Testis (tissue), 3 donors: ENCODE data around the gene PAK5. TPM values are rescaled to one million over a fixed set of nuclear protein-coding genes. Genes with fewer than 3 reads are reported as not detected.

Source experiments
- DNase-seq: peaks from one replicate; pipeline ENCODE4 v3.0.0-alpha.2; 2019
- H3K27ac ChIP-seq, 2 donors: fragments of 200-600 bp; sonication (generic); one replicate each; pipeline ENCODE4 v1.5.1; 2019
- H3K27me3 ChIP-seq: fragments of 200-600 bp; sonication (generic); one replicate; pipeline ENCODE4 v1.5.1; 2019
- H3K36me3 ChIP-seq: fragments of 200-600 bp; sonication (generic); one replicate; pipeline ENCODE4 v1.5.1; 2017; ENCODE audit warnings: low read depth; ENCODE audit errors: missing control alignments
- H3K4me1 ChIP-seq: fragments of 200-600 bp; sonication (generic); one replicate; pipeline ENCODE4 v1.5.1; 2019
- H3K4me3 ChIP-seq, 2 donors: fragments of 200-600 bp; sonication (generic); one replicate each; pipeline ENCODE4 v1.5.1; 2017 to 2019
- H3K9me3 ChIP-seq: fragments of 200-600 bp; sonication (generic); one replicate; pipeline ENCODE4 v1.5.1; 2017
- POLR2A ChIP-seq: fragments of 450-650 bp; IDR thresholded peaks from one replicate; pipeline ENCODE4 v1.6.1; 2017; ENCODE audit warnings: antibody characterized with exemption, mild to moderate bottlenecking, moderate library complexity
- WGBS, 2 donors: methylation state at CpG; one replicate each; pipeline ENCODE4 v1.1.5; 2018; 5-methylcytosine and 5-hydroxymethylcytosine counted together
- intact Hi-C: fragments of 100-400 bp; cut with DNase I; formaldehyde crosslinking; loops from one replicate; pipeline ENCODE4 v1.15.1; 2023; ENCODE audit warnings: low total_unique reads
- polyA plus RNA-seq: library from polyadenylated mRNA; stranded (reverse); fragments of 350-450 nt; fragmentation: Illumina TruSeq; extraction: RNeasy Lipid Tissue Mini Kit (QIAGEN cat#74804); gene quantifications from one replicate; pipeline ENCODE4 v1.2.3, GENCODE V29; 2014; ENCODE audit warnings: low read depth, low replicate concordance; ENCODE audit not compliant: insufficient read depth
- total RNA-seq, 2 donors: library from RNA; depleted of rRNA; stranded (reverse); fragments of >200 nt; gene quantifications; one replicate each; pipeline ENCODE4 v1.2.3, GENCODE V29; 2016
- TF ChIP-seq, protein P1 (sequence below), 3 experiments: fragments of 450-650 bp in 2 of 3; fragments of 200-600 bp in 1 of 3; sonication (generic) in 1 of 3; IDR thresholded peaks; one replicate each; pipeline ENCODE4 v1.5.1; 2016 to 2019; ENCODE audit warnings: antibody characterized with exemption in 3 of 3, mild to moderate bottlenecking in 2 of 3, moderate library complexity in 1 of 3

Gene PAK5
- total and polyA plus RNA-seq, 3 donors from 2014 or later: 0.21 to 0.87 (median 0.31) TPM

DNA sequence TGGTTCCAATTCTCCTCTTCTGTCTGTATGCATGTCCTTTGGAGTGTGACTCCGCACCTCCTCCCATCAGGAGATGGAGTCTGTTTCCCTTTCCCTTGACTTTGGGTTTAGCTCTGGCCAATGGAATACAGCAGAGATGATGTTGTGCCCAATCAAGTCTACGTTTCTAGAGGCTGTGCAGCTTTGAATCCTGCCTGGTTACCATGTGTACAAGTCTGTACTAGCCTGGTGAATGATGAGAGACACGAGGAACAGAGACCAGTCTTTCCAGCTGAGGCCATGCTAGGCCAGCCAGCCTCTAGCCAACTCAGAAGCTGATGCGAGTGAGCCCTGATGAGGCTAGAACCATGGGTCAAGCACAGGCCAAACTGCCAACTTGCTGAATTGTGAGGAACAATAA is 241.3 kb downstream of the PAK5 start:
- Histone ChIP-seq H3K27ac (no peak overlapping the region), H3K36me3 (no peaks in the 10 kb centered on the region), H3K27me3 (no peaks in the 10 kb centered on the region), H3K4me3 (no peak overlapping the region), H3K4me1 (no peaks in the 10 kb centered on the region), H3K9me3 (no peaks in the 10 kb centered on the region)
- 81 to 83% methylated on average over 4 of the region's 4 CpGs for WGBS, 2 donors
- DNase-seq: no peak
- no peak for TF ChIP-seq POLR2A
- TF ChIP-seq, protein P1, sequence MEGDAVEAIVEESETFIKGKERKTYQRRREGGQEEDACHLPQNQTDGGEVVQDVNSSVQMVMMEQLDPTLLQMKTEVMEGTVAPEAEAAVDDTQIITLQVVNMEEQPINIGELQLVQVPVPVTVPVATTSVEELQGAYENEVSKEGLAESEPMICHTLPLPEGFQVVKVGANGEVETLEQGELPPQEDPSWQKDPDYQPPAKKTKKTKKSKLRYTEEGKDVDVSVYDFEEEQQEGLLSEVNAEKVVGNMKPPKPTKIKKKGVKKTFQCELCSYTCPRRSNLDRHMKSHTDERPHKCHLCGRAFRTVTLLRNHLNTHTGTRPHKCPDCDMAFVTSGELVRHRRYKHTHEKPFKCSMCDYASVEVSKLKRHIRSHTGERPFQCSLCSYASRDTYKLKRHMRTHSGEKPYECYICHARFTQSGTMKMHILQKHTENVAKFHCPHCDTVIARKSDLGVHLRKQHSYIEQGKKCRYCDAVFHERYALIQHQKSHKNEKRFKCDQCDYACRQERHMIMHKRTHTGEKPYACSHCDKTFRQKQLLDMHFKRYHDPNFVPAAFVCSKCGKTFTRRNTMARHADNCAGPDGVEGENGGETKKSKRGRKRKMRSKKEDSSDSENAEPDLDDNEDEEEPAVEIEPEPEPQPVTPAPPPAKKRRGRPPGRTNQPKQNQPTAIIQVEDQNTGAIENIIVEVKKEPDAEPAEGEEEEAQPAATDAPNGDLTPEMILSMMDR (IDR thresholded peaks at IDR 0.05): no peak
- intact Hi-C loops: no loop called here

DNA sequence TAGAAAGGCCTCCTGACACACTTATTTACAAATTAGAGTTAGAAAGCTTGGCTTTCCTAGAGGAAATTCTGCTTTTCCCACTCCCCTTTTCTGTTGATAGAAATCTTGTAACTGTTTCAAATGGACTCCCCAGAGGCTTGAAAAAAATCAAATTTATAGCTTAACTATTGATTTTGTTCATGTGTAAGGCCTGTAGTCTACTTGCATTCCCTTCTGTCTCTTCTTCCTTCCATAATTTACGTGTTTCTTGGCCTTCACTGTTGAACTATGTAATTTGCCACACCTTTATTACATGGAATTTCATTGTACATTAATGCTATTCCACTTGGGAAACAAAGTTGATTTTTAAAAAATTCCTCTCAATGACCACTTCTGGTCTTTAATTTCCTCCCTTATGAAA is 243.1 kb downstream of the PAK5 start:
- Histone ChIP-seq H3K9me3 (no peaks in the 10 kb centered on the region), H3K27ac (no peak overlapping the region), H3K4me3 (no peak overlapping the region), H3K36me3 (no peaks in the 10 kb centered on the region), H3K4me1 (no peaks in the 10 kb centered on the region), H3K27me3 (no peaks in the 10 kb centered on the region)
- WGBS, 2 donors: 81 to 93% methylated on average over 1 of the region's 1 CpG
- intact Hi-C loops: no loop called here
- DNase-seq: no peak
- TF ChIP-seq POLR2A: no peak
- TF ChIP-seq, protein P1 (IDR thresholded peaks at IDR 0.05): no peak

DNA sequence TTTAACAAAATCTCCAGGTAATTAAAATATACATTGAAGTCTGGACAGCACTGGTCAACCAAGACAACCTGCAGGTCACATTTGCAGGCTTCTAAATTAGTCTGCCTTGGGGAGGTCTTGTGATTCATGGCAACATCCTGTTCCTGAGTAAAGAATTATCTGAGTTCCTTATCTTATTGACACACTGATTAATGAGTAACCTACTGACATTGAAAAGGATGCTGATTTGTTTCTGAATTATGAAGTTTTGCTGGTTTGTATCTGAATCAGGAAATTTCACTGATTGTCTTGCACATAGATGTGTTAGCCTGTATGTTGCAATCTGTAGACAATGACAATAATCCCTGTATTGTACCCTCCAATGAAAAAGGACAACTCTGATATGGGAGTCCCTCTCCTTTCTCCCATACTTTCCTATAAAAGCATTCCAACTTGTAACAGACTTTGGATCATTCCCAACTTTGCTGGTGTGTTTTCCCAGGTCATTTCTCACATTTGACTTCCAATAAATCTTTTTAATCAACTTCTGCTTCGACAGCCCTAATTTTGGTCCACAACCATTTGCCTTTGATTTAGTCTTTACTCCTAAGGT is 244.5 kb downstream of the PAK5 start:
- Histone ChIP-seq H3K27ac (no peak overlapping the region), H3K4me3 (no peak overlapping the region), H3K27me3 (no peaks in the 10 kb centered on the region), H3K36me3 (no peaks in the 10 kb centered on the region), H3K9me3 (no peaks in the 10 kb centered on the region), H3K4me1 (no peaks in the 10 kb centered on the region)
- no peak for DNase-seq
- intact Hi-C loops: no loop called here
- TF ChIP-seq, protein P1 (IDR thresholded peaks at IDR 0.05): no peak
- no peak for TF ChIP-seq POLR2A
- 39 to 67% methylated on average over 1 of the region's 1 CpG for WGBS, 2 donors

DNA sequence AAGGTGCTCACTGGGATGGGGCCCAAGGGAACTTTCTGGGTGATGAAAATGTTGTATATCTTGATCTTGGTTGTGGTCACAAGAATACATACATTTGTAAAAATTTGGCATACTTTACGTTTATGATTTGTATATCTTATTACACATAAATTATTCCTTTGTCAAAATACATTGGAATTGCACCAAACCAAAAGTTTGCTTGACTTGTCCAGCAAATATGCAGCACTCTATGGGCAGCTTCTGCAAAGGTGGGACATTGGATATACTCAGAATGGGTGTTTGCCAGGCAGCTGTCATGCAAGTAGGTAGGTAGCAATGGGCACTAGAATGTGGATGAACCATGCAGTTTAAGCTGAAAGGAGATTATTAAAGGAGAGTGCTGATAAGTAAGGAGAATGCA is 246.5 kb downstream of the PAK5 start:
- Histone ChIP-seq H3K9me3 (no peaks in the 10 kb centered on the region), H3K4me3 (no peak overlapping the region), H3K27me3 (no peaks in the 10 kb centered on the region), H3K27ac (no peak overlapping the region), H3K4me1 (no peaks in the 10 kb centered on the region), H3K36me3 (no peaks in the 10 kb centered on the region)
- intact Hi-C loops: no loop called here
- no peak for TF ChIP-seq POLR2A
- TF ChIP-seq, protein P1 (IDR thresholded peaks at IDR 0.05): no peak
- DNase-seq: no peak
- WGBS, 2 donors: 66 to 72% methylated on average over 1 of the region's 1 CpG

DNA sequence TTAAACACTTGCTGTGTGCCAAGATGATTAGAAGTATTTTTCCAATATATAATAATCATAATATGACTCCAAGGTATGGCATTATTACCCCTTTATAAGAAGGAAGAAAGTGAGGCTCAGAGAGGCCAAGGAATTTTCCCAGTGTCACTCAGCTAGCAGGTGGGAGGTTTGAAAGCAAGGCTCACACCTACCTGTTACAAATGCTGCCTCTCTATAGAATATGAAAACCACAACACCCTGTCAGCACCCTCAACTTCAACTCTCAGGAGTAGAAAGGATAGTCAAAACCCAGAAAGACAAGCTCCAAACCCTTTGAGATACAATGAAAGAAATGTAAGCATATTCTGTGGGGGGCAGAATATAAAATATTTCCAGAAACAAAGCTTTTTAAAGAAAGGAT is 247.8 kb downstream of the PAK5 start:
- intact Hi-C loops: no loop called here
- no peak for DNase-seq
- Histone ChIP-seq H3K36me3 (no peaks in the 10 kb centered on the region), H3K4me3 (no peak overlapping the region), H3K27ac (no peak overlapping the region), H3K9me3 (no peaks in the 10 kb centered on the region), H3K4me1 (no peaks in the 10 kb centered on the region), H3K27me3 (no peaks in the 10 kb centered on the region)
- TF ChIP-seq, protein P1 (IDR thresholded peaks at IDR 0.05): no peak
- TF ChIP-seq POLR2A: no peak
